ENCODE results near the gene SAG.

- no peak for TF ChIP-seq CTCF (IDR thresholded peaks at IDR 0.05)
- TF ChIP-seq POLR2AphosphoS5 (IDR thresholded peaks at IDR 0.05): no peak
Measured at GRCh38 chr2:233361297-233361696, 53.7 kb downstream of the SAG start.
